HG03460 (cell line): Measurements from ENCODE around the gene RUSF1.
"Not testable (repeated sequence)": the region's sequence is repeated elsewhere in the genome, so short reads cannot be mapped to it uniquely, and the experiment has no call there.

ENCODE experiments used
- ATAC-seq: cut with Tn5 transposase; IDR thresholded peaks from one replicate; pipeline ENCODE4 v1.9.1; 2021; ENCODE audit not compliant: unreplicated experiment

The RUSF1 gene

GRCh38 chr16:31487720-31488467 is 20.3 kb downstream of the RUSF1 start:
- peak; percentile 80 for ATAC-seq

- no peak for ATAC-seq
These were observed 21.0 kb downstream of the RUSF1 start for GRCh38 chr16:31487071-31487719.

- no peak for ATAC-seq
These were observed 22.1 kb downstream of the RUSF1 start for GRCh38 chr16:31486045-31486444.

GRCh38 chr16:31485571-31485970 is 22.6 kb downstream of the RUSF1 start:
- no peak for ATAC-seq

- no peak for ATAC-seq
These were observed 23.6 kb downstream of the RUSF1 start for GRCh38 chr16:31484491-31485171.

- ATAC-seq: not testable (repeated sequence)
These were observed 24.1 kb downstream of the RUSF1 start for GRCh38 chr16:31484048-31484447.

- ATAC-seq: no peak
These were observed 25.1 kb downstream of the RUSF1 start, which contains the start of gene SLC5A2 for GRCh38 chr16:31483081-31483480. Gene SLC5A2 (plus strand): TSS chr16:31483123. CDS start chr16:31483137, 14 bp downstream.

- no peak for ATAC-seq
These were observed 27.2 kb downstream of the RUSF1 start for GRCh38 chr16:31480851-31481536.

GRCh38 chr16:31479751-31480150 is 28.4 kb downstream of the RUSF1 start:
- ATAC-seq: no peak

GRCh38 chr16:31478956-31479355 is 29.2 kb downstream of the RUSF1 start:
- no peak for ATAC-seq

- no peak for ATAC-seq
These were observed 30.7 kb downstream of the RUSF1 start for GRCh38 chr16:31477220-31478216.

- peak; percentile 44 for ATAC-seq
These were observed 31.6 kb downstream of the RUSF1 start for GRCh38 chr16:31476303-31477219.

- no peak for ATAC-seq
These were observed 32.3 kb downstream of the RUSF1 start for GRCh38 chr16:31475946-31476302.

GRCh38 chr16:31474773-31475738 is 33.1 kb downstream of the RUSF1 start:
- no peak for ATAC-seq

GRCh38 chr16:31474173-31474714 is 33.9 kb downstream of the RUSF1 start:
- no peak for ATAC-seq

- ATAC-seq: no peak
These were observed 34.8 kb downstream of the RUSF1 start for GRCh38 chr16:31473264-31473984.

GRCh38 chr16:31472709-31473203 is 35.4 kb downstream of the RUSF1 start:
- ATAC-seq: no peak
